Cardiac fibroblast (primary cell): ENCODE results near the gene TOR1B.

Experiments used
- DNase-seq, 2 donors: peaks; one replicate each; pipeline versions ENCODE4 v3.0.0 to v3.0.0-alpha.2; 2010; ENCODE audit warnings: low read depth in 2 of 2
- H3K4me3 ChIP-seq, 2 donors: replicated peaks in 1 of 2; 1 replicate in 1 of 2; 2 replicates in 1 of 2; pipeline ENCODE4 v1.5.1; 2011; ENCODE audit warnings: low read depth in 2 of 2, low read length in 2 of 2, mild to moderate bottlenecking in 2 of 2, moderate library complexity in 1 of 2
- TF ChIP-seq, protein P1 (sequence below): IDR thresholded peaks from one replicate; pipeline ENCODE4 v1.5.1; 2011; ENCODE audit warnings: low read depth, mild to moderate bottlenecking, low read length, inconsistent platforms

The TOR1B gene

DNA sequence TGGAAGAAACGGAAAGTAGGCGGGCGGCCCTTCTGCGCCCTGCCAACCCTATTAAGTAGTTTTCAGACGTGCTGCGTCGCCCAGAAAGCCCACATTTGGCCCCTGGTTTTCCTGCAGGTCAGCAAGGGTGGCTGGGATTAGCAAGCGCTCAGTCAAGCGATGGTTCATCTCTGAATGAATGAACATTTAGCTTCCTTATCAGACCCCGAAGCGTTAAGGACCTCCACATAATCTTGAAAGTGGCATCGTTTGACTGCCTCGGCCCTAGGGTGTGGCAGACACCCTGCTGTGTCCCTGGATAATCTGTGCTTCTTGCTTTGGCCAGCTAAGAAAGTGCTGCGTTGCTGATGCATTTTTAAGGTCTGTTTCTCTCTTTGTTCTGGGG, 684 bp downstream of the TOR1B start:
- TF ChIP-seq, protein P1, sequence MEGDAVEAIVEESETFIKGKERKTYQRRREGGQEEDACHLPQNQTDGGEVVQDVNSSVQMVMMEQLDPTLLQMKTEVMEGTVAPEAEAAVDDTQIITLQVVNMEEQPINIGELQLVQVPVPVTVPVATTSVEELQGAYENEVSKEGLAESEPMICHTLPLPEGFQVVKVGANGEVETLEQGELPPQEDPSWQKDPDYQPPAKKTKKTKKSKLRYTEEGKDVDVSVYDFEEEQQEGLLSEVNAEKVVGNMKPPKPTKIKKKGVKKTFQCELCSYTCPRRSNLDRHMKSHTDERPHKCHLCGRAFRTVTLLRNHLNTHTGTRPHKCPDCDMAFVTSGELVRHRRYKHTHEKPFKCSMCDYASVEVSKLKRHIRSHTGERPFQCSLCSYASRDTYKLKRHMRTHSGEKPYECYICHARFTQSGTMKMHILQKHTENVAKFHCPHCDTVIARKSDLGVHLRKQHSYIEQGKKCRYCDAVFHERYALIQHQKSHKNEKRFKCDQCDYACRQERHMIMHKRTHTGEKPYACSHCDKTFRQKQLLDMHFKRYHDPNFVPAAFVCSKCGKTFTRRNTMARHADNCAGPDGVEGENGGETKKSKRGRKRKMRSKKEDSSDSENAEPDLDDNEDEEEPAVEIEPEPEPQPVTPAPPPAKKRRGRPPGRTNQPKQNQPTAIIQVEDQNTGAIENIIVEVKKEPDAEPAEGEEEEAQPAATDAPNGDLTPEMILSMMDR: no peak
- peak in 1 of 2 donors; percentile 18 for DNase-seq
- peak overlapping the region; percentile 68 to 73 for H3K4me3 ChIP-seq

DNA sequence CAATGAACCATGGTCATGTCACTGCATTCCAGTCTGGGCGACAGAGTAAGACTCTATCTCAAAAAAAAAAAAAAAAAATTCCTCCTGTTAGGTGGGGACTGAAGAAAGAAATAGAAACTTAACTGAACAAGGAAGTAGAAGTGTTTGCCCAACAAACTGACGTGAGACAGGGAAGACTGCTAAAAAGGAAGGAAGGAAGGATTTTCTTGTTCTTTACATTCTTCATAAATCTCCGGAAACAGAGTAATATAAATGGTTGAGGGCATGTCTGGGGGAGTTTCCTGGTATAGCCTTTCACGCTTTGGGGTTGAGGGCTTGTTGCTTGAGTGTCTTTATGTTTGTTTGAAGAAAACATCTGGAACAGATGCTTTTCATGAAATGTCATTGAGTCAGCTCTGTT, 3.1 kb downstream of the TOR1B start:
- H3K4me3 ChIP-seq: no peak overlapping the region
- no peak for DNase-seq
- TF ChIP-seq, protein P1: no peak

DNA sequence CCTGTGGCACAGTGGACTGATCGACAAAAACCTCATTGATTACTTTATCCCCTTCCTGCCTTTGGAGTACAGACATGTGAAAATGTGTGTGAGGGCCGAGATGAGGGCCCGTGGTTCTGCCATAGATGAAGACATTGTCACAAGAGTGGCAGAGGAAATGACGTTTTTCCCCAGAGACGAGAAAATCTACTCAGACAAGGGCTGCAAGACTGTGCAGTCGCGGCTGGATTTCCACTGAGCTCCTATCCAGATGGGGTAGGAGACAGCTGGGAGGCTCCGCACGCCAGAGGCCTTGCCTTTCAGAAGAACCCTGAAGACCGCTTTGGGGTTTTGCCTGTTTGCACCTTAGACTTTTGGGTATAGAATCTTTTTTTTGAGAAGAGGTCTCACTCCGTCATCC, 6.4 kb downstream of the TOR1B start:
- DNase-seq: no peak
- no peak overlapping the region for H3K4me3 ChIP-seq
- TF ChIP-seq, protein P1: no peak

DNA sequence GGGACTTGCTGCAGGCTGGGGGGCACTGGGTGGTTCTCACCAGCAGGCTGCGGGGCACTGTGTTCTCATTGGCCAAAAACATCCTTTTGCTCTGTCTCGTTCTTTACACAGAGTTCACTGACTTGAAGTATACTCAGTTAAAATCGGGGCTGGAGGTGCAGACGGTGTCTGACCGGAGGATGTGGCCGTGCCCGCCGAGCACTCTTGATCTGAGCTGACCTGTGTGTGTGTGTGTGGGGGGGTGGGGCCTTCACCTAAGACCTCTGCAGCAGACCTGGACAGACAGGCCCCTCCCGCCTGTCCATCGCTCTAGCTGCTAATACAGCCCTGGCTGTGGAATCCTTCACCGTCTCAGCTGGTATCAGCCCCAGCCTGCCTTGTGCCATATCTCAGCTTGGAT, 7.1 kb downstream of the TOR1B start:
- H3K4me3 ChIP-seq: no peak overlapping the region
- no peak for DNase-seq
- TF ChIP-seq, protein P1: no peak

DNA sequence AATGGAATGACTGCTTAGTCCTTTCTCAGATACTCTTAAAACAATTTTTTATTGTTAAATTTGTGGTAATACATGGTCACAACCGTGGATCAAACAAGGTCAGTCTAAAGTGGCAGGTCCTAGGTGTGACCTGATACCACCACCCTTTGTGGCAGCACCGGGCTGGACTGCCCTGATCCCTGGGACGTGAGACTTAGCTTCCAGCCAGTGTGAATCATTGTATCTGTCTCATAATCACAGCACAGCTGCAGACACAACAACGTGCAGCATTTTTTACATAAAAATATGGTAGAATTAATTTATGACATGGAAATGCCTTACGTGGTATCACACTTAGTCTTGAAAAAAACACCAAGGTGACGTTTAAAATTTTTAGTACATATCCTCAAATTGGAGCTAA, 7.8 kb downstream of the TOR1B start:
- DNase-seq: no peak
- no peak overlapping the region for H3K4me3 ChIP-seq
- TF ChIP-seq, protein P1: no peak

DNA sequence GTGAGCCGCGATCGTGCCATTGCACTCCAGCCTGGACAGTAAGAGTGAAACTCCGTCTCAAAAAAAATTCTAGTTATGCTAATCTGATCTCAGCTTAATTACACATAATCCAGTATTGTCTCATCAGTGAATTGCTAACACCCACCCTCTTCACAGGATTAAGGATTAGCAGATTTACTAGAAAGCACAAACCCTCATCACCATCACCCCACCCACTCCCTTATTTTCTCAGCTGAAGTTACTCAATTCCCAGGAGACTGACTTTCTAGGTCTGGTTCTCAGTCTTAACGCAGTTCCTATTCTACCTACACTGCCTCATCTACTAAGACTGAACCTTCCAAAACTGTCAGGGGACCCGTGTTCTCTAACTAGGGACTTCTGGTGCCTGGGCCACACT, 9.0 kb downstream of the TOR1B start:
- peak in 1 of 2 donors; percentile 55 for DNase-seq
- H3K4me3 ChIP-seq: no peak overlapping the region
- TF ChIP-seq, protein P1: no peak

DNA sequence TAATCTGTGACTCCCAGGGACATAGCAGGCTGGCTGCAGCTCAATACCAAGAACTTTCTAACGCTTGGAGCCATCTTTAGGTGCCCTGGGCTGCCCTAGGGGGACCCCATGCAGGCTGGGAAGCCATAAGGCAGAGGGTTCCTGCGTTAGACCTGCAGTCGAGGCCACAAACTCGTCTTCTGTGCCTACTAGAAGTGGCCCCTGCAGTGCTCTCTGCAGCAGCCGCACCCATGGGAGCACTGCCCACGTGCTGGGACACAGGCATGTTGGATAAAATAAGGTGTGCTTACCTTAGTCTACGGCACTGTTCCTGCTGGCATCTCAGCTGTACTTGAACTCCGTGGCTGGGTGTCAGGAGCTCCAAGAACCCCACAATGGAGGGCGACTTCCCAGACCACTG, 9.4 kb downstream of the TOR1B start:
- TF ChIP-seq, protein P1: no peak
- no peak for DNase-seq
- no peak overlapping the region for H3K4me3 ChIP-seq
